Omental fat pad (tissue), 4 donors: Measurements from ENCODE around the gene ZBTB2. TPM values are rescaled to one million over a fixed set of nuclear protein-coding genes. Genes with fewer than 3 reads are reported as not detected.

Experiments
- ATAC-seq: fragments of 150-250 bp; one replicate; pipeline ENCODE4 v1.9.1; 2016; ENCODE audit warnings: mild to moderate bottlenecking, moderate library complexity; ENCODE audit not compliant: low FRiP score
- DNase-seq: peaks from one replicate; pipeline ENCODE4 v3.0.0-alpha.2; 2019; ENCODE audit warnings: low spot score
- total RNA-seq, 4 donors: library from RNA; depleted of rRNA; stranded (reverse); fragments of >200 nt; gene quantifications; one replicate each; pipeline ENCODE4 v1.1.0, GENCODE V29; 2016
- TF ChIP-seq, protein P1 (sequence below), 3 donors: fragments of 450-650 bp; IDR thresholded peaks; one replicate each; pipeline ENCODE4 v1.5.1; 2016 to 2017; ENCODE audit warnings: antibody characterized with exemption in 3 of 3, mild to moderate bottlenecking in 3 of 3, moderate library complexity in 2 of 3

The ZBTB2 gene
- total RNA-seq, 4 donors from 2014 or later, result 9.3 to 27.1 (median 16.6) TPM

DNA sequence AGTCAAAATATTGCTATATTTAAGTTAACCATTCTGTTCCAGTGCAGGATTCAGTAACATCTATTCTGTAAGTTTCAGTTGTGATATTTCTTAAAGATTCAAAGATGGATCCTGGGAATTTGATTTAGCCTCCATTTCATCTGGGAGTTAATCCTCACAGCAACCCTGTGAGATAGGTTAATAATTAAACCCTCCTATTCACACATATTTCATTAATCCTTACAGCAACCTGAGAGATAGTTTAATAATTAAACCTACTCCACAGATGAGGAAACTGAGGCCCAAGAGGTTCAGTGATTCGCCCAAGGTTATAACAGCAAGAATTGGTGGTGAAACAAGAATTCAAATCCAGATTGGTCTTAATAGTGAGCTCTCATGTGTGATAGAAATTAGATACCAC is 10.9 kb upstream of the ZBTB2 start:
- TF ChIP-seq, protein P1, sequence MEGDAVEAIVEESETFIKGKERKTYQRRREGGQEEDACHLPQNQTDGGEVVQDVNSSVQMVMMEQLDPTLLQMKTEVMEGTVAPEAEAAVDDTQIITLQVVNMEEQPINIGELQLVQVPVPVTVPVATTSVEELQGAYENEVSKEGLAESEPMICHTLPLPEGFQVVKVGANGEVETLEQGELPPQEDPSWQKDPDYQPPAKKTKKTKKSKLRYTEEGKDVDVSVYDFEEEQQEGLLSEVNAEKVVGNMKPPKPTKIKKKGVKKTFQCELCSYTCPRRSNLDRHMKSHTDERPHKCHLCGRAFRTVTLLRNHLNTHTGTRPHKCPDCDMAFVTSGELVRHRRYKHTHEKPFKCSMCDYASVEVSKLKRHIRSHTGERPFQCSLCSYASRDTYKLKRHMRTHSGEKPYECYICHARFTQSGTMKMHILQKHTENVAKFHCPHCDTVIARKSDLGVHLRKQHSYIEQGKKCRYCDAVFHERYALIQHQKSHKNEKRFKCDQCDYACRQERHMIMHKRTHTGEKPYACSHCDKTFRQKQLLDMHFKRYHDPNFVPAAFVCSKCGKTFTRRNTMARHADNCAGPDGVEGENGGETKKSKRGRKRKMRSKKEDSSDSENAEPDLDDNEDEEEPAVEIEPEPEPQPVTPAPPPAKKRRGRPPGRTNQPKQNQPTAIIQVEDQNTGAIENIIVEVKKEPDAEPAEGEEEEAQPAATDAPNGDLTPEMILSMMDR (IDR thresholded peaks at IDR 0.05), result no peak
- DNase-seq (no peak), ATAC-seq (no peak)

DNA sequence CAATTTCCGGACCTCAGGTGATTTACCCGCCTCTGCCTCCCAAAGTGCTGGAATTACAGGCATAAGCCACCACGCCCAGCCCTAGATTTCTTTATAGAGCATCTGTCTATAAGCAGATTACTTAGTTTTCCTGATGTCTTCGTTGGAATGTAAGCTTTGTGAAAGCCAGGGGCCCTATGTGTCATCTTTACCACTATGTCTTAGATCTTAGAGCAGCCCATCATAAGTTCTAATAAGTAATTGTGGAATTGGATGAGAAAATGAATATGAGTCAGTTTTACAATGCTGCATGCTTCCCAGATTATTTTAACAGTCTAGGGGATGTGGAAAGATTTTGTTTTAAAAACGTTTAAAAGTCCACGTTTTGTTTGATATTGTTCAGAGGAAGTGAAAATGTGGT is 9.1 kb upstream of the ZBTB2 start:
- TF ChIP-seq, protein P1 (IDR thresholded peaks at IDR 0.05), result no peak
- ATAC-seq (no peak), DNase-seq (no peak)

DNA sequence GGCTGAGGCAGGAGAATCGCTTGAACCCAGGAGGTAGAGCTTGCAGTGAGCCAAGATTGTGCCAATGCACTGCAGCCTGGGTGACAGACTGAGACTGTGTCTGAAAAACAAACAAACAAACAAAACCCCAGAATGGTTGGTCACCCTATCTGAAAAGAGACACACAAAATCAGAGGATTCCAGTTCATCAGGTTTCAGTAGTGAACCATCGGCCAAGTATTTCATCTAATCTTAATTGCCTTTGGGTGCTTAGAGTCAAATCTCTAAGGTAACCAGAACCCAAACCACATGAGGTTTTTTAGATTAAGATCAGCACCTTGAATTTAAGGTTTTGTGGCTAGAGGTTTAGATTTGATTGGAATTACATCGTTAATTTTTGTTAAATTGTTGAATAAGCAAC is 8.3 kb upstream of the ZBTB2 start:
- TF ChIP-seq, protein P1 (IDR thresholded peaks at IDR 0.05), result no peak
- ATAC-seq, result no peak

DNA sequence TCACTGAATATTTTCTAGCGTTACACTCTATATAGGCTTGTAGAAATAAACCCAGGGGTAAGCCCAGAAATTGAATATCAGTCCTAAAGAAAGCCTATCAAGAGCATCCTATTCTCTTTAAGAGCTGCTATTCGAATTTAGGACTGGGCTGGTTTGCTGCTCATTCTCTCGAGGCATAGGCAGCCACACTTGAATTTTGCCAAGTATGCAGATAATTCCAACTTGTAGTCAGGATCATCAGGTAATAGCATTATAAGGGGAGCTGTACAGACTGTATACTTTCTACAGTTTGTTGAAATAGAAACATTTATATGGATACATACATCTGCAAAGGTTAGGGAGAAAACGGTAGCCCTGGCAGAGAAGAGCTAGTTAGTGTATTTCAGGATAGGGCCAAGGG is 2.1 kb upstream of the ZBTB2 start:
- TF ChIP-seq, protein P1 (IDR thresholded peaks at IDR 0.05), result no peak
- ATAC-seq (no peak), DNase-seq (no peak)

More for the DNA sequence above, 8.3 kb upstream of the ZBTB2 start:
- DNase-seq, result no peak

DNA sequence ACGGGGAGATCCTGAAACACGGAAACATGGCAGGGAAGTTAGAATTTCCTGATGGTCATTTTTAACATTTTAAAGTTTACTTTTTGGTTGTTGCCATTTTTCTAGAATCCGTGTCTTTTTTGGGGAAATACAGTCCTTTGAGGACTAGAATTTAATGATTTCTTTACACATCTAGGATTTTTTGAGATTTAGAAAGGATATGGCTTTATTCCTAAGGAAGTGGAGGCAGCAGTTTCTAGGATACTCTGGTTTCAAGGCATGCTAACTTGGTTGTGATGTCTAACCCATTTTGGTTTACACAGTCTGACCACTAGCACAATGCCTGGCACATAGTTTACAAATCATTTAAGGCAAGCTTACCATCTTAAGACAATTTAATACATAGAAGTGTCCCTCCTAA is 1.1 kb upstream of the ZBTB2 start:
- ATAC-seq (no peak), DNase-seq (no peak)
- TF ChIP-seq, protein P1 (IDR thresholded peaks at IDR 0.05), result no peak

DNA sequence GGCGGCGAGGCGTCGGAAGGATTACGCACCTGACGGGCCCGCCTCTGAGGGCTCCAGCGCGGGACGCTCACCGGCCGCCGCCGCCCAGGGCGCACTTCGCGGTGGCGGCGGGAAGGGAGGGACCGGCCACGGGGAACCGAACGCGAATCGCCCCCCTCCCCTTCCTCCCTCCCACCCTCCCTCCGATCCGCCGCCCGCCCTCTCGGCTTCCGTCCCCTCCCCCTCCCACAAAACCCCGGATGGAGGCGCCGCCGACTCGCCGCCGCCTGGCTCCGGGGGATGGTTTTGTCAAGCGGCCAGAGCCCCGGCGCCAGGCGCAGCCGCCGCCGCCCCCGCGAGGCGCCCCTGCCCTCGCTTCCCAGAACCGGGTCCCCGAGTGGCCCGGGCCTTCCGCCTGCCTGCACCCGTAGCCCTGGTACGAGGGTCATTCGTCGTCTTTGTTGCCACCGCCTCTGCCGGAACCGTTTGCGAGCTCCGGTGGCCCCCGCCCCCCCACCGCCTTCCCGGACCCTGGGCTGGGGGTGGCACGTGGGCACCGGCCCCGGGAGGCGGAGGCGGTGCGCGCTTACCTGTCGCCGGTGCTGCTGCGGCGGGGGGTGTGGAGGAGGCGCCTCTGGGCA is 398 bp downstream of the ZBTB2 start:
- TF ChIP-seq, protein P1 (IDR thresholded peaks at IDR 0.05), result no peak
- DNase-seq (peak; percentile 35), ATAC-seq (peak; percentile 38)

DNA sequence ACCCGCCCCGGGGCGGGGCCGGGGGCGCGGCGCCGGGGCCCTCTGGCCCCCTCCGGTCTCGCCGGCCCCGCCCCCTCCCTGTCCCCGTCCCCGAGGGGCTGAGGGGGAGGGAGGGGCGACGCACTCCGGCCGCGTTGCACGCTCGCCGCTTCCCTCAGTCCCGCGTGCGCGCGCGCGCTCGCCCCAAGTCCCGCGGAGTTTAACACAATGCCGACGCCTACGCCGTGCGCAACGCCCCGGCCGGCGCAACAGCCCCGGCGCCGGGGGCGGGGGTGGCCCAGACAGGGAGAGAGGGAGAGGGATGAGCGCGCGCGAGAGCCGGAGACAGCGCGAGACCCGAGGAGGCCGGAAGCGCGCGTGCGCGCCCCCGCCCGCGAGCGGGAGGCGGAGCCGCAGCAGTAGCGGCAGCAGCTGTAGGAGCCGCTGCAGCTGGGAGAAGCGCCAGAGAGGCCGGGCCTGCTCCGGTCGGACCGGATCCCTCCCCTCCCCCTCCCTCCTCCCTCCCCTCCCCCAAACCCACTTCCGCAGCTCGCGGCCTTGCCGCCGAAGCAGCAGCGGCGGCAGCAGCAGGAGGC is 996 bp downstream of the ZBTB2 start:
- peak; percentile 76 for DNase-seq
- peak; percentile 90 for ATAC-seq
- TF ChIP-seq, protein P1 (IDR thresholded peaks at IDR 0.05), result no peak
